Neural crest cell (in vitro differentiated cells): Measurements from ENCODE around the gene PLPPR4. TPM values are rescaled to one million over a fixed set of nuclear protein-coding genes. Genes with fewer than 3 reads are reported as not detected.

Experiments used
- DNase-seq: peaks from one replicate; pipeline ENCODE4 v3.0.0; 2021; ENCODE audit warnings: low read depth, mixed read lengths, low spot score
- H3K27ac Mint-ChIP-seq: one replicate; pipeline ENCODE4 v1.8.0; 2021; ENCODE audit warnings: mild to moderate bottlenecking, mixed read lengths; ENCODE audit not compliant: unreplicated experiment
- H3K27me3 Mint-ChIP-seq: 2 replicates; pipeline ENCODE4 v1.8.0; 2021; ENCODE audit warnings: low read depth, mild to moderate bottlenecking, mixed read lengths
- H3K36me3 Mint-ChIP-seq: 2 replicates; pipeline ENCODE4 v1.8.0; 2021; ENCODE audit warnings: low read depth, mild to moderate bottlenecking, mixed read lengths
- H3K4me1 Mint-ChIP-seq: 2 replicates; pipeline ENCODE4 v1.8.0; 2021; ENCODE audit warnings: mixed read lengths
- H3K4me3 Mint-ChIP-seq: one replicate; pipeline ENCODE4 v1.8.0; 2021; ENCODE audit warnings: mild to moderate bottlenecking, mixed read lengths
- H3K9me3 Mint-ChIP-seq: 2 replicates; pipeline ENCODE4 v1.8.0; 2021; ENCODE audit warnings: mixed read lengths
- CTCF ChIP-seq: fragments of 200-600 bp; sonication (generic); conservative IDR thresholded peaks from 2 replicates; pipeline ENCODE4 v1.5.0; 2021; ENCODE audit warnings: antibody characterized with exemption, mild to moderate bottlenecking
- long read RNA-seq: library from polyadenylated mRNA; unstranded; transcript quantifications from one replicate; pipeline ENCODE4 v2.0.0, GENCODE V29; 2020
- total RNA-seq: library from RNA; stranded (reverse); gene quantifications from 2 replicates; pipeline ENCODE4 v1.2.1, GENCODE V29; 2021

PLPPR4 gene
- total RNA-seq = 0.09 TPM in 1 of 2 replicates, not detected in the other
- long read RNA-seq = 0 reads

- no peak for TF ChIP-seq CTCF
- peaks cover 62% of the 10 kb centered on the region for H3K27me3 Mint-ChIP-seq
Observed at GRCh38 chr1:99264201-99265021, at the start of gene PLPPR4. TSS of gene PLPPR4 (plus strand) at chr1:99264492. CDS start at chr1:99264594, 102 bp downstream.

GRCh38 chr1:99216956-99217355 is 47.3 kb upstream of the PLPPR4 start:
- Mint-ChIP-seq H3K27me3 (no peaks in the 10 kb centered on the region), H3K4me3 (no peak overlapping the region), H3K36me3 (no peaks in the 10 kb centered on the region), H3K9me3 (peaks cover 2% of the 10 kb centered on the region), H3K4me1 (no peaks in the 10 kb centered on the region), H3K27ac (no peak overlapping the region)
- DNase-seq = no peak
- no peak for TF ChIP-seq CTCF

More at GRCh38 chr1:99264201-99265021, at the start of gene PLPPR4:
- peak within 1 kb of the TSS; percentile 85 for H3K4me3 Mint-ChIP-seq
- no peaks in the 10 kb centered on the region for H3K36me3 Mint-ChIP-seq
- DNase-seq = peak; percentile 57
- no peaks in the 10 kb centered on the region for H3K9me3 Mint-ChIP-seq
- H3K4me1 Mint-ChIP-seq = peaks cover 6% of the 10 kb centered on the region
- H3K27ac Mint-ChIP-seq = no peak within 1 kb of the TSS

- Mint-ChIP-seq H3K36me3 (no peaks in the 10 kb centered on the region), H3K9me3 (peaks cover 2% of the 10 kb centered on the region), H3K27ac (no peak overlapping the region), H3K4me1 (no peaks in the 10 kb centered on the region), H3K4me3 (no peak overlapping the region), H3K27me3 (no peaks in the 10 kb centered on the region)
- DNase-seq = no peak
- TF ChIP-seq CTCF = no peak
Observed at GRCh38 chr1:99217599-99217998, 46.7 kb upstream of the PLPPR4 start.

- no peak overlapping the region for H3K27ac Mint-ChIP-seq
- H3K9me3 Mint-ChIP-seq = peaks cover 2% of the 10 kb centered on the region
- no peaks in the 10 kb centered on the region for H3K27me3 Mint-ChIP-seq
- no peaks in the 10 kb centered on the region for H3K4me1 Mint-ChIP-seq
- H3K4me3 Mint-ChIP-seq = no peak overlapping the region
- H3K36me3 Mint-ChIP-seq = no peaks in the 10 kb centered on the region
- no peak for TF ChIP-seq CTCF
- no peak for DNase-seq
Observed at GRCh38 chr1:99218572-99218971, 45.7 kb upstream of the PLPPR4 start.

- Mint-ChIP-seq H3K27ac (no peak overlapping the region), H3K4me1 (no peaks in the 10 kb centered on the region), H3K9me3 (peaks cover 2% of the 10 kb centered on the region), H3K4me3 (no peak overlapping the region), H3K27me3 (no peaks in the 10 kb centered on the region), H3K36me3 (no peaks in the 10 kb centered on the region)
- TF ChIP-seq CTCF = no peak
- DNase-seq = no peak
Observed at GRCh38 chr1:99218999-99219398, 45.3 kb upstream of the PLPPR4 start.
